AG04450 (cell line): ENCODE results near the gene NACC1. TPM values are rescaled to one million over a fixed set of nuclear protein-coding genes. Genes with fewer than 3 reads are reported as not detected.
"Not testable (repeated sequence)": the region's sequence is repeated elsewhere in the genome, so short reads cannot be mapped to it uniquely, and the experiment has no call there.

Source experiments
- CTCF ChIA-PET: fragments of 300-600, 350-600 bp; formaldehyde crosslinking; extraction: SDS; loops from one replicate; lab custom pipeline; 2022; ENCODE audit warnings: antibody characterized with exemption, inconsistent platforms; lab: Charles Lee
- POLR2A ChIA-PET: fragments of 350-600 bp; formaldehyde crosslinking; extraction: SDS; loops from one replicate; lab custom pipeline; 2021; ENCODE audit warnings: antibody characterized with exemption, inconsistent platforms; lab: Yijun Ruan, JAX
- DNase-seq: peaks from one replicate; pipeline ENCODE4 v3.0.0-alpha.2; 2011; ENCODE audit warnings: low read depth, low spot score
- H3K27ac ChIP-seq: one replicate; pipeline ENCODE4 v1.5.1; 2012; ENCODE audit warnings: low read depth, low read length, control low read depth
- H3K27me3 ChIP-seq: one replicate; pipeline ENCODE4 v1.6.0; 2012; ENCODE audit warnings: low read length; ENCODE audit not compliant: control insufficient read depth, insufficient read depth
- H3K4me3 ChIP-seq: 2 replicates; pipeline ENCODE4 v1.5.1; 2011; ENCODE audit warnings: mild to moderate bottlenecking, low read depth, low read length, control low read depth
- H3K9me3 ChIP-seq: 2 replicates; pipeline ENCODE4 v1.5.1; 2012; ENCODE audit warnings: low read length; ENCODE audit not compliant: control insufficient read depth, insufficient read depth
- CTCF ChIP-seq: IDR thresholded peaks from 2 replicates; pipeline ENCODE4 v1.5.1; 2011; ENCODE audit warnings: low read depth, low read length, control low read depth, inconsistent platforms
- polyA plus RNA-seq: library from polyadenylated mRNA; depleted of rRNA; stranded (reverse); fragments of >200 nt; gene quantifications from 2 replicates; pipeline ENCODE4 v1.2.3, GENCODE V29; 2011

The NACC1 gene
- polyA plus RNA-seq, 1 experiment: 43.4 TPM

- POLR2A ChIA-PET: interaction anchor here (0.6 to 1.4 kb wide), 5 partner anchors 14 to 30 kb away, joined by 3 to 11 read pairs (median 4); no protein-coding TSS in a partner anchor
- H3K27me3 ChIP-seq: no peaks in the 10 kb centered on the region
- TF ChIP-seq CTCF: no peak
- DNase-seq: no peak
- CTCF ChIA-PET: interaction anchor here (0.6 to 1.6 kb wide), 6 partner anchors 13 to 216 kb away, joined by 3 to 9 read pairs (median 4); no protein-coding TSS in a partner anchor
- peak overlapping the region; percentile 47 for H3K27ac ChIP-seq
- H3K4me3 ChIP-seq: no peak overlapping the region
- H3K9me3 ChIP-seq: no peaks in the 10 kb centered on the region
Measured at GRCh38 chr19:13181747-13182388, 63.8 kb downstream of the NACC1 start.

- H3K9me3 ChIP-seq, CTCF ChIA-PET, H3K27me3 ChIP-seq, DNase-seq, H3K27ac ChIP-seq, H3K4me3 ChIP-seq, POLR2A ChIA-PET: not testable (repeated sequence)
Measured at GRCh38 chr19:13184926-13185325, 66.9 kb downstream of the NACC1 start.

GRCh38 chr19:13185763-13186657 is 67.9 kb downstream of the NACC1 start:
- ChIA-PET CTCF (interaction anchor here (0.6 to 1.1 kb wide), 2 partner anchors 9 to 225 kb away, joined by 3 read pairs; no protein-coding TSS in a partner anchor), POLR2A (interaction anchor here (0.7 to 0.9 kb wide), 2 partner anchors 22 to 31 kb away, joined by 3 read pairs; no protein-coding TSS in a partner anchor)
- not testable (repeated sequence) for H3K27ac ChIP-seq, DNase-seq, H3K9me3 ChIP-seq, H3K4me3 ChIP-seq, H3K27me3 ChIP-seq

GRCh38 chr19:13186688-13187087 is 68.6 kb downstream of the NACC1 start:
- ChIA-PET CTCF (interaction anchor here (0.6 kb wide), 1 partner anchor 225 kb away, joined by 3 read pairs; no protein-coding TSS in a partner anchor), POLR2A (interaction anchor here (0.7 to 0.9 kb wide), 2 partner anchors 23 to 32 kb away, joined by 3 read pairs; no protein-coding TSS in a partner anchor)
- H3K27me3 ChIP-seq, H3K4me3 ChIP-seq, DNase-seq, H3K27ac ChIP-seq, H3K9me3 ChIP-seq: not testable (repeated sequence)

GRCh38 chr19:13187419-13187818 is 69.4 kb downstream of the NACC1 start:
- Histone ChIP-seq H3K9me3 (no peaks in the 10 kb centered on the region), H3K27me3 (no peaks in the 10 kb centered on the region), H3K27ac (no peak overlapping the region), H3K4me3 (no peak overlapping the region)
- DNase-seq: no peak
- ChIA-PET CTCF (no interaction called here), POLR2A (no interaction called here)
- no peak for TF ChIP-seq CTCF

- Histone ChIP-seq H3K27me3 (no peaks in the 10 kb centered on the region), H3K4me3 (no peak overlapping the region), H3K27ac (no peak overlapping the region), H3K9me3 (no peaks in the 10 kb centered on the region)
- DNase-seq: no peak
- CTCF ChIA-PET: no interaction called here
- TF ChIP-seq CTCF: no peak
- POLR2A ChIA-PET: interaction anchor here (0.6 kb wide), 2 partner anchors 40 to 595 kb away, joined by 3 to 4 read pairs; partner anchors contain the start of gene STX10
Measured at GRCh38 chr19:13189600-13189999, 71.5 kb downstream of the NACC1 start.
